DOHH2 (cell line): ENCODE measurements around the gene SMIM43.

Source experiments
- H3F3A ChIP-seq: fragments of 200-600 bp; sonication (generic), shearing (Covaris generic); 2 replicates; pipeline ENCODE4 v1.6.0; 2016; ENCODE audit warnings: antibody characterized with exemption, mild to moderate bottlenecking; ENCODE audit not compliant: control insufficient read depth, insufficient read depth
- H3K27ac ChIP-seq: fragments of 200-600 bp; sonication (generic); 2 replicates; pipeline ENCODE4 v1.5.1; 2014; ENCODE audit warnings: low read depth, mild to moderate bottlenecking, low read length, moderate library complexity
- H3K27me3 ChIP-seq: fragments of 200-600 bp; sonication (generic); 2 replicates; pipeline ENCODE4 v1.6.1; 2014; ENCODE audit warnings: mild to moderate bottlenecking, low read length, mixed read lengths; ENCODE audit not compliant: control insufficient read depth
- H3K36me3 ChIP-seq: fragments of 200-600 bp; sonication (generic); 2 replicates; pipeline ENCODE4 v1.6.1; 2014; ENCODE audit warnings: mild to moderate bottlenecking, low read length, moderate library complexity, mixed read lengths; ENCODE audit not compliant: control insufficient read depth
- H3K4me1 ChIP-seq: fragments of 200-600 bp; sonication (generic); 2 replicates; pipeline ENCODE4 v1.6.1; 2014; ENCODE audit warnings: mild to moderate bottlenecking, low read length, mixed read lengths; ENCODE audit not compliant: control insufficient read depth
- H3K4me2 ChIP-seq: fragments of 200-600 bp; sonication (generic); 2 replicates; pipeline ENCODE4 v1.6.0; 2014; ENCODE audit warnings: mild to moderate bottlenecking, low read length, moderate library complexity
- H3K4me3 ChIP-seq: fragments of 200-600 bp; sonication (generic); 2 replicates; pipeline ENCODE4 v1.5.1; 2014; ENCODE audit warnings: mild to moderate bottlenecking, low read length, mixed read lengths
- H3K79me2 ChIP-seq: fragments of 200-600 bp; sonication (generic); 2 replicates; pipeline ENCODE4 v1.6.1; 2014; ENCODE audit warnings: mild to moderate bottlenecking, low read length, mixed read lengths; ENCODE audit not compliant: control insufficient read depth
- H3K9me2 ChIP-seq: fragments of 200-600 bp; sonication (generic); replicated peaks from 2 replicates; pipeline ENCODE4 v1.6.1; 2014; ENCODE audit warnings: mild to moderate bottlenecking, low read length, mixed read lengths; ENCODE audit not compliant: control insufficient read depth
- H3K9me3 ChIP-seq: fragments of 200-600 bp; sonication (generic); 2 replicates; pipeline ENCODE4 v1.6.1; 2014; ENCODE audit warnings: antibody characterized with exemption, low read length, mixed read lengths; ENCODE audit not compliant: control insufficient read depth, insufficient read depth
- H4K20me1 ChIP-seq: fragments of 200-600 bp; sonication (generic); 2 replicates; pipeline ENCODE4 v1.6.0; 2014; ENCODE audit warnings: low read depth, mild to moderate bottlenecking, antibody characterized with exemption, low read length, moderate library complexity; ENCODE audit not compliant: control insufficient read depth, insufficient read depth
- CTCF ChIP-seq: fragments of 200-600 bp; sonication (generic); IDR thresholded peaks from one replicate; pipeline ENCODE4 v1.5.1; 2014; ENCODE audit warnings: antibody characterized with exemption, mild to moderate bottlenecking, low read depth, low read length; ENCODE audit not compliant: poor library complexity, severe bottlenecking
- EZH2phosphoT487 ChIP-seq: fragments of 200-600 bp; sonication (generic); IDR thresholded peaks from 2 replicates; pipeline ENCODE4 v1.6.1; 2017; ENCODE audit warnings: borderline replicate concordance, mild to moderate bottlenecking, antibody characterized with exemption, low read length, moderate library complexity, mixed read lengths

Gene SMIM43

GRCh38 chr4:121709766-121710405 is 55.1 kb downstream of the SMIM43 start:
- no peak overlapping the region for H3K4me3 ChIP-seq
- H3K4me2 ChIP-seq: no peak overlapping the region
- H3K9me3 ChIP-seq: no peaks in the 10 kb centered on the region
- TF ChIP-seq CTCF (no peak), EZH2phosphoT487 (no peak)
- H3K9me2 ChIP-seq: no peaks in the 10 kb centered on the region
- no peaks in the 10 kb centered on the region for H4K20me1 ChIP-seq
- H3K36me3 ChIP-seq: no peaks in the 10 kb centered on the region
- no peak overlapping the region for H3K27ac ChIP-seq
- no peaks in the 10 kb centered on the region for H3K4me1 ChIP-seq
- H3F3A ChIP-seq: no peaks in the 10 kb centered on the region
- peaks cover 15% of the 10 kb centered on the region for H3K27me3 ChIP-seq
- H3K79me2 ChIP-seq: no peaks in the 10 kb centered on the region
